B cell (primary cell): ENCODE data around the gene MVB12B.

Experiments used
- EZH2 ChIP-seq: IDR thresholded peaks from 2 replicates; pipeline ENCODE4 v1.6.1; 2012; ENCODE audit warnings: borderline replicate concordance, low read depth, mild to moderate bottlenecking, moderate library complexity, low read length; ENCODE audit not compliant: insufficient read depth, poor library complexity, severe bottlenecking
- TF ChIP-seq, protein P1 (sequence below): fragments of 200-600 bp; IDR thresholded peaks from one replicate; pipeline ENCODE4 v1.8.0; 2022; ENCODE audit warnings: antibody characterized with exemption, mild to moderate bottlenecking

DNA sequence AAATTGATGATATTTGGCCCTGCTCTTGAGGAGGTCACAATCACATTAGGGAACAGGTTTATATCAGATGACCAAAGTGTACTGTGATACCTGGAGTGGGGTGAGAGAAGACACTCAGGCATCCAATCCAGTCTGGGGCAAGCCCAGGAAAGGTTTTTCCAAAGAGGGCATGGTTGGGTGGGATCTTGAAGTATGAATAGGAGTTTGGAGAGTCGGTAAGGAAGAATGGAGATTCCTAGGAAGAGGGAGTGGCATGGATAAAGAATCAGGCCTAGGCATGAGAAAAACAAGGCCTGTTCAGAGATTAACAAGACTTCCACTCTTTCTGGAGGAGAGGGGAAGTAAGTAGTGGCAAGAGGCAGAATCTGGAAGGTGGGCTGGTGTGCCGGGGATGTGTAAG lies 91.1 kb downstream of the MVB12B start:
- TF ChIP-seq, protein P1, sequence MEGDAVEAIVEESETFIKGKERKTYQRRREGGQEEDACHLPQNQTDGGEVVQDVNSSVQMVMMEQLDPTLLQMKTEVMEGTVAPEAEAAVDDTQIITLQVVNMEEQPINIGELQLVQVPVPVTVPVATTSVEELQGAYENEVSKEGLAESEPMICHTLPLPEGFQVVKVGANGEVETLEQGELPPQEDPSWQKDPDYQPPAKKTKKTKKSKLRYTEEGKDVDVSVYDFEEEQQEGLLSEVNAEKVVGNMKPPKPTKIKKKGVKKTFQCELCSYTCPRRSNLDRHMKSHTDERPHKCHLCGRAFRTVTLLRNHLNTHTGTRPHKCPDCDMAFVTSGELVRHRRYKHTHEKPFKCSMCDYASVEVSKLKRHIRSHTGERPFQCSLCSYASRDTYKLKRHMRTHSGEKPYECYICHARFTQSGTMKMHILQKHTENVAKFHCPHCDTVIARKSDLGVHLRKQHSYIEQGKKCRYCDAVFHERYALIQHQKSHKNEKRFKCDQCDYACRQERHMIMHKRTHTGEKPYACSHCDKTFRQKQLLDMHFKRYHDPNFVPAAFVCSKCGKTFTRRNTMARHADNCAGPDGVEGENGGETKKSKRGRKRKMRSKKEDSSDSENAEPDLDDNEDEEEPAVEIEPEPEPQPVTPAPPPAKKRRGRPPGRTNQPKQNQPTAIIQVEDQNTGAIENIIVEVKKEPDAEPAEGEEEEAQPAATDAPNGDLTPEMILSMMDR, result no peak
- TF ChIP-seq EZH2, result no peak
